NCI-H146 (cell line): ENCODE results near the gene HPCAL1.

ENCODE experiments used
- DNase-seq: peaks from one replicate; lab custom pipeline; 2025; lab: John Stamatoyannopoulos, UW

Gene HPCAL1

DNA sequence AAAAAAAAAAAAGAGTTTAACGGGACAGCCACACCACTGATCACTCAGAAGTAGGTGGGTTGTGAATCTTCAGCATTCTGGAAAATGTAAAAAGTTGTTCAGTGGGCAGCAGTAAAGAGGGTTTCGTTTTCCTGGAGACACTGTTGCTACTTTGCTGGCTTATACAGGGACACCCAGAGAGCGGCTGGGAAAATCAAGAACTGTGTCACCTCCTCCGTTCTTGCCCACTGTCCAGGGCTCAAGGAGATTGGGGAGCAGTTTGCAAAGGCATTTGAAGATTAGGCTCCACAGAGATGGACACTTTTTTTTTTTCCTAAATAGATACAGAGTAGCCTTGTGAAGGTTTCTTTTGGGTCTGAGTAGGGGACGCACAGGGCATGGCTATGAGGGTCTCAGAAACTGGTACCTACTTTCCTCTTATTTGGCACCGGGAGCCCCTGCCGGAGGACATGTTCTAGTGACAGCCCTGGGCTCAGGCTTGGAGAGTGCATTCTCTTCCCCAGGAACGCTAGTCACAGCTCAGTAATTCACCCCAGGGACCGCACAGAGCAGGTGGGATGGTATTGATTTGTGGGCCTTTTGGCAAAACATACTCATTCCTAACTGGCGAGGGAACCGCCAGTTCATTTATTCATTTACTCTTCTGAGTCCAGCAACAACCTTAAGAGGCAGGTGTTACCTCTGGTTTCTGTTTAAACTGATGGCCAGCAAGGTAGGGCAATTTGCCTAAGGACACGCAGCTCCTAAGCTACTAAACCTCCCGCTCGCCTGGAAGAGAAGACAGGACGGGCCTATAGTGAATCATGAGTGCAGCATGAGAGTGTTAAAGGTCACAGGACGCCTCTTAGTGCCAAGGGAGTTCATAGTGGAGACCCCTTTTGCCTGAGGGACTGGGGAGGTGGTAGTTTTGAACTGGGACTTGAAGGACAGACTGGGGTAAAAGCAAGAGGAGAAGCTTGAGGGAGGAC, 53.1 kb downstream of the HPCAL1 start:
- peak; percentile 78 for DNase-seq

DNA sequence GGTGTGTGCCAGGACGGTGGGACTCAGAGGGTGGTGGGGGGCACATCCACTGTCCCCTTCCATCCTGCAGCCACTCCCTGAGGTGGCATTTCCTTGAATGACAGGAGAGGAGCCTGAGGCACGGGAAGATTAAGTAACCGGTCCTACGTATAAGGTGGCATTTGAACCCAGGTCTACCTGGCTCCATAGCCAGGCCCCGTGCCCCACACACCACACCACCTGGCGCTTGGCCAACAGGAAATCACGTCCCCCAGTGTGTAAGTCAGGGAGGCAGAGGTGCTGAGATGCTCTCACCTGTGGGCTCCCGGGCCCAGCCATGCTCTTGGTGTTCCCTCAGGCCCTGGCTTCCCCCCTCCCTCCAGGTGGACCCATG, 53.7 kb downstream of the HPCAL1 start:
- DNase-seq, result no peak

DNA sequence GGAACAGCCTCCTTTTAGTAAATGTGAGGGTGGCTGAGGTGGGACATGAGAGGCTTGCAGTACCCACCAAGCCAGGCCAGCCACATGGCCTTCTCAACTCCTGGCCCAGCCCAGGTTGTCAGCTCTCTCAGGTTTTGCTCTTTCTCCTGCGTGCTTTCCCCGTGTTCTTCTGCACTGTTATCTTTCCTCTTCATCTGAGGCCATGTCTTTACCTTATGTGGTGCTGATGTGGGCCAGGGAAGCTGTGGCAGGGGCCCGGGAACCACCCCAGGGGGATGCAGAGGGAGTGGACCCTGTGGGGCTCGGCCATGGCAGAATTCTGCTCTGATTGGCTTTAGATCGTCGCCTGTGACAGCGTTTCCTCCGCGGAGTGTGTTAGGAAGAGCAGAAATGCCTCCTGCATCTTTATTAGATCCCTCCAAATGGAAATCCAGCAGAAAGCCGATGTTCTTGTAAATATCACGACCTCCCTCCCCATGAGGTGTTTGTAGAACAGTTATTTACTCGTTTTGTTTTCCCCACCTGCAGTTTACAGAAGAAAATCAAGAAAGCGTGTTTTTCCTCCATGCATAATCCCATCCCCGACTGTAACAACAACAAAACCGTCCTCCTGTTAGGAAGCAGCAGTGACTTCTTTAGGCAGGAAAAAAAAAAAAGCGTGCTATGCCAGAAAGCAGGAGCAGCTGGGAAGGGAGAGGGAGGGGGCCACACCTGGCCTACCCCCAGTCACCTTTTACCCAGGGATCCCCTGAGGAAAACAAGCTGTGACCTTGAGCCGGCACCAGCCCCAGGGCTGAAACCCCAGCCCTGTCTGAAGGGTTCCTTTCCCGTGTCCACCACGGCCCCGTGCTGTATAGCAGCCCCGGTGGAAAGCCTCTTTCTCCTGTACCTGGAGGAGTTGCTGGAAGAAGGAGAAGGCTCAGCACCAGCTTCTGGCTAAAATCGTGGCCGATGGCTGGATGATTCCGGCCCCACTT, 54.8 kb downstream of the HPCAL1 start:
- DNase-seq, result no peak

DNA sequence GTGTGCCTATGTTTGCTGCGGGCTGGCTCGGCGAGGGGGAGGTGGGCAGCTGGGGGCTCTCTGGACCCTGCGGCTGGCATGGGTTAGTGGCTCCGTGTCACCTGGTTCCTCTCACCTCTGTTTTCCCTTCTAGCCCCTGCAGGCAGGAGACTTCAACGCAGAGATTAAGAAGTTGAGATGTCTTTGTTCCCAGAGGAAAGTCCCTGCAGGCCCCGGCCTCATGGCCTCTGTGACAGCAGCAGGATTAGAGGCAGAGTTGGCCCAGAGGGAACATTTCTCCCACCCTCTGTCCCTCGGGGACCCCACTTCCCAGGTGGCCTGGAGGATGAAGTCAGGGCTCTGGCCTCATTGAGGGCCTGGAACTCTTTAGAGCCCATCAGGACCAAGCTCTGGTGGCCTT, 56.5 kb downstream of the HPCAL1 start:
- no peak for DNase-seq

DNA sequence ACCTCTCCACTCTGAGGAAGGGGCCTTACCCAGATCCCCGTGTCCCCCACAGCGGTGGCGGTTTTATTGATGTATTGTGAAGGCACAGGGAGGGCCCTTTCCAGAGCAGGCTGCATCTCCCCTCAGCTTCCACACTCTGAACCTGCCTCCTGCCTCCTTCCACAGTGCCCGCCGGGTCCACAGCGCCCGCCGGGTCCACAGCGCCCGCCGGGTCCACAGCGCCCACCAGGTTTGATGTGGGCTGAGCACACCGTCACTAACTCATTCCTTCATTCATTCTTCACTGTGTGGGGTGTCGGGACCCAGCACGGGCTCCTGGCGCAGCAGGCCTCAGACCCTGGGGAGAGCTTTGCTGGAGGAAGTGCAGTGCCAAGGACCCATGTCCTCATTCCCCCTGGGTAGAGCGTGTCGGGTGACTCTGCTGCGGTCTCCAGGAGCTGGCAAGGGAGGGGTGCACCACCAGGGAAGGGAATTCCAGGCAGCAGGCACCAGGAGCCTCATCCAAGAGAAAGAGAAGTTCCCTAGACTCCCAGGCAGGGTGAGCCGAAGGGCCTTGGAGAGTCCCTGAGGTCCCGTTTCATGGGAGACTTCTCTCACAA, 57.1 kb downstream of the HPCAL1 start:
- DNase-seq, result no peak

DNA sequence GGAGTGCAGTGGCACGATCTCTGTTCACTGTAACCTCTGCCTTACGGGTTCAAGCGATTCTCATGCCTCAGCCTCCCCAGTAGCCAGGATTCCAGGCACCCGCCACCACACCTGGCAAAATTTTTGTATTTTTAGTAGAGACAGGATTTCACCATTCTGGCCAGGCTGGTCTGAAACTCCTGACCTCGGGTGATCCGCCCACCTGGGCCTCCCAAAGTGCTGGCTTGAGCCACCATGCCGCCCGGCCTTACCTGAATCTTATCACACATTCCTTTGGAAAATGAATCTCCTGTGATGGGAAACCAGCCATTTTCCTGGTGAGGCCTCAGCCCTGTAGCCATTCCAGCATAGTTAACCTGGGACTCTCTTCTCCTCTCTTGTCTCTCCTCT, 57.8 kb downstream of the HPCAL1 start:
- DNase-seq, result no peak

DNA sequence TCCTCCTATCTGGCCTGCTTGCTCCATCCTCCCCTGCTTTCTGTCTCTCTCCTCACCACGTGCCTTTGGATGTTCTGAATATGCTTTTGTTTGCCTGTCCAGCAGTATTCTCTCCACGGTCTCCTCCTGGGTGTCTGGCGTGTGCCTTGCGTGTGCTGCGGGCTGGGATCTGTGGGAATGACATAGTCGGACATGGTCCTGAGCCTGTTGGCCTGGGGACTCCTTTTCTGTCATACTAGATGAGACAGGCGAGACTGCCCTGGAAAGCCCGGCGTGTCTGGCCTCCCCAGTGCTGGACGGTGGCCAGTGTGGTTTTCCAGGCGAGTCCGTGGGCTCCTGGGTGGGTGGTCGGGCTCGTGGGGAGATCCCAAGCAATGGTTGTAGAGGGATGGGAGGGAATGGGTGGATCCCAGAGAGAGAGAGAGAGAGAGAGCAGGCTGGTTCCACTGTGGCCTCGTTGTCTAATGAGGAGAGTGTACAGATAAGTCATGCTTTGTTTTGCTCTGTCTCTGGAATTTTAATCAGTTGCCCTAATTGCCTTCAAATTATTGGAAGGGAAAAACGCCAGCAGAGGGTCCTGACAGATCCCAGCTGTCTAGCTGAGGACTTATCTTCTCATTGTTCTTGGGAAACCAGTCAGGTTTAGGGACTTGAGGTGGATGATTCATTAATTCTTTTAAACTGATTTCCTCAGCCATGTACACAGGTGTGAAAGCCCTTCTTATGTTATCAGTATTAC, 58.3 kb downstream of the HPCAL1 start:
- DNase-seq, result peak; percentile 20

DNA sequence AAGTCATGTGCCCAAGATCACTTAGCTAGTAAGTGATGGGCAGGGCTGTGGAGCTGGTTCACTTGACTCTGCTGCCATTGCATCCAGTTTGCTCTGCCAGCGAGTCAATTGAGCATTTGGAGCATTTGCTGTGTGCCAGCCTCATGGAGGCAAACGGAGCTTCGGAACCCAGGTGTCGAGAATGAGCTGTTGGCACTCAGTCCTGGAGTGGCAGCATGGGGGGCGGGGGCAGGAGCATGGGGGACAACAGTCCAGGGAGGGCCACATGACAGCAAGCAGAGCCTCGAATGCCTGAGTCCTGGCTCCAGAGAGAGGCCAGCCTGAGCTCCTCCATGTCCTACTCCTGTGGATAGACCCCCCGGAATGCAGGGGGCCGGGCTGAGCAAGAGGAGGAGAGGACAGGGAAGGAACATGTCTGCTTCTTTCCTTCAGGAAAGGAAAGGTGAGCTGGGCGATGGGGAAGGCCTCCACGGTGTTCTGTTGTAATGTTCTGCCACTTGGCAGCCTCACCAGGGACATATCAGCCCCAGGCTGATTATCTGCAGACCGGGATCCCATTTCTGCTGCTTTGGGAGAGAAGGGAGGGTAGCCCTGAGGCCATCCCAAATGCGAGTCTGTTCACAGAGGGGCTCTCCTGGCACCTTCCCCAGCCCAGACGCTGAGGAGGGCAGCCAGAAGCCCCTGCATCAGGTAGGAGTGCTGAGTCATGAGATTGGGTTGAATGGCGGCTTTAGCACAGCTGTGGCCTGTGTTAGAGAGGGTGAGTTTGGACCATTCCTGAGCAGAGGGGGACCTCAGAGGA, 59.6 kb downstream of the HPCAL1 start:
- DNase-seq, result no peak

DNA sequence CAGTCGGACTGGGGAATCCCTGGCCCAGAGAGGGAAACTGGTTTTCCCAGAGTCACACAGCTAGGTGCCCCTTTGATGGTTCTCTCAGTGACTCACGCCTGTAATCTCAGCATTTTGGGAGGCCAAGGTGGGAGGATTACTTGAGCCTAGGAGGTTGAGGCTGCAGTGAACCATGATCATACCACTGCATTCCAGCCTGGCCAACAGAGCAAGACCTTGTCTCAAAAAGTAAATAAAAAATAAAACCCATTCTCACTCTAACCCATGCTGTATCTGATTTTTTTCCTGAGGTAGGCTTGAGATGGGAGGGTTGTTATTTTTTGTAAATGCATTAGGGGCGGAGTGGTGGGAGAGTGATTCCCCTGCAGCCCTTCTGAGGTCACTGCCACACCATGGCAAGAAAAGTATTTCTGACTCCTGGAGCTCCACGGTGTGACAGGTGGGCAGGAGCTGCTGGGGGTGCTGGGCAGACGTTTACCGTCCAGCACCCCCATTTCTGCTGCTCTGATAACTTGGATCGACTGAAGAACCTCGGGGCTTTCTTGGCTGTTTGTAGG, 60.3 kb downstream of the HPCAL1 start:
- DNase-seq, result no peak

DNA sequence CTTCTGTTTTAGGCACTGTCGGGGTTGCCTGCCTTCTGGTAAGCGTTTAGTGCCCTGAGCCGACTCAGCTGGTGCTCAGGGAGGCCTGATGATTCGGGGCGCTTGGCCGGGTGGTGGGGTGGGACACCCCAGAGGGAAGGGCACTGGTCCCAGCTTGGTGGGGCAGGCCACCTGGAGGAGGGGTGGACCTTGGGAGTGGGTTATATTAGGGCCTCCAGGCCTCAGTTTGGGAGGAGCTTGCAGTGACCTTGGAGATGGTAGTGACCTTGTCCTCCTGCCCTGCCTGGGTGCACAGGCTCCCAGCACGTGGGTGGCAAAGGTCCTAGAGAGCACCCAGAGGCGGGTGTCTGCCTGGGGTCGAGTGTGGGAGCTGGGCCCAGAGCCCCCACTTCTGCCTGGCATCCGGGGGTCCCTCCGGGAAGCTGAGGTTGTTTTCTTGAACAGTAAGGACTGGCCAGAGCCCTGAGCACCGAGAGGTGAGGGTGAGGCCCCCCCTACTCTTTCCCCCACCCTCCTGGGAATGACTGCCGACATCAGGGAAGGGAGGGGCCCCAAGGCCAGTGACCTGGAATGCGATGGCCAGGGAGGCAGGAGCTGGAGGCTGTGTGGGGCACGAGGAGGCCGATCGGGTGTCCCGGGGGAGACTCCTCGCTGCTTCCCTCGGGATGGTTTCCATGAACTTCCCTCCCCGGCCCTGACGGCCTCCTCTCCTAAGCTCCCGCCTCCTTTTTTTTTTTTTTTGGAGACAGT, 61.3 kb downstream of the HPCAL1 start:
- DNase-seq, result no peak

DNA sequence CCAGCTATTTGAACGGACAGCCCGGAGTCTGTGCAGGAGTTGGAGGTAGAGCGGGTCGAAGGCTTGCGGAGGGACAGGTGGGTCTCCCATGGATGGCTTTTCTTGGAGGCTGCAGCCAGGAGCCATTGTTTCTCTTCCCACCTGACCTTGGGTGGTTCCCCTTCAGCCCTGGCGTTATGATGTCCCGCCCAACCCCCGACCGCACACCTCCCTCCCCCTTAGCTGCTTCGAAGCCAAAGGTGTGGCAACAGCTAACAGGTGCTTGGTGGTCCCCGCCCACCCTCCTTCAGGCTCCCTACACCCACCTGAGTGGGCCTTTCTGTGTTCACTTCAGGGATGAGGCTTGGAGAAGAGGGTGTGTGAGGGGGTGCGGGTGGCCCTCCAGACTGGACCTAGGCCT, 62.7 kb downstream of the HPCAL1 start:
- no peak for DNase-seq

DNA sequence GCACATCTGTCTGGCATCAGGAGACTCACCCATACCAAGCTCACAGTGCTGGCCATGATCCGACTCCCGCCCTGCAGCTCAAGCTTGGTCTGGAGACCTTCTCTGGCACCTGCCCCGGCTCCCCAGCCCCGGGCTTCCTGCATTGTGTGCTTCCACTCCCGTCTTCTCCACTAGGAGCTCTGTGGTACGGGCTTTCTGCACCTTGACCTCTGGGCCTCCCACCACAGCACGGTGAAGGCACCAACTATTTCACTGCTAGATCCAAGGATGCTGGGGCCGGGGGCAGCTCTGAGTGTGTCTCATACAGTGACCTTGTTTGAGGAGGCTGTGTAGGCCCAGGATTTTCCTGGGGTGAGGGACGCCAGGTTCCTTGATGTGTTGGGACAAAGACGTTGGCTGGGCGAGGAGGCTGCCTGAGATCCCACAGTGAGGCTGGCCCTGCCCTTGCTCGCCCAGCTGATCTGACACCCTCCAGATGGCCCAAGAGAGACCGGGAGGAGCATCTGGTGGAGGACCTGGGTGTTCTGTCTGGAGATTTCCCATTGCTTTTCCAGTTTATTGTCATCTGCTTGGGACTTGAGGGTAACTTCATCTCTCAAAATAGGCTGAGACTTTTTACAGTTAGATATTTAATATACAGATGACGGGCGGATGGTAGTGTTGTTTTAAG, 64.0 kb downstream of the HPCAL1 start:
- DNase-seq, result no peak

DNA sequence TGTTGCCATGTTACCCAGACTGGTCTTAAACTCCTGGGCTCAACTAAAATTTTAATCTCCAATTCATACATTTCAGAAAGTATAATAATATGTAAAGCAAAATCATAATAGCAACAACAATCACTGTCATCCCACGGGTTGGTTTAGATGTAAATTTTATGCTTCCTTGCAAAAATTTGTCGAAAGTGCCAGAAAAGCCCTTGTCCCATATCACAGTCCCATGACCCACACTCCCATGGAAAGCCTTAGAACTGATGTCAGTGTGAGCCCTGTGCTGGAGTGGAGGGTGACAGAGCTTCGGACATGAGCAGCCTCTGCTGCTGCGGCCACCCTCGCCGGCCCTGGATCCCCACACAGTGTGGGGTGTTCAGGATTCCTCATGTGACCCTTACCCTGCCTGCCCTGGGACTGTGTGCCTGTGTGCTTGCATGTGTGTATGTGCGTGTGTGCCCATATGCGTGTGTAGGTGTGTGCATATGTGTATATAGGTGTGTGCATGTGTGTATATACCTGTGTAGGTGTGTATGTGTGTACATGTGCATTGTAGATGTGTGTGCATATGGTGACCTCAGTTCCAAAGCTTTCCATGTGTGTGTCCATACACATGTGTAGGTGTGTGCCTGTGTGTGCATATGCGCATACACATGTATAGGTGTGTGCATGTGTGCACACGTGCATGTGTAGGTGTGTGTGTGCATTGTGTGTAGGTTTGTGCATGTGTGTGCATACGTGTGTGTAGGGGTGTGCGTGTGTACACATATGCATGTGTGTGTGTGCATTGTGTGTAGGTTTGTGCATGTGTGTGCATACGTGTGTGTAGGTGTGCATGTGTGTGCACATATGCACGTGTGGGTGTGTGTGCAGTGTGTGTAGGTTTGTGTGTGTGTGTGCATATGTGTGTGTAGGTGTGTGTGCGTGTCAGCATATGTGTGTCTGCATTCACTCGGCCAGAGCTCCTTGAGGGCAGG, 65.1 kb downstream of the HPCAL1 start:
- no peak for DNase-seq

DNA sequence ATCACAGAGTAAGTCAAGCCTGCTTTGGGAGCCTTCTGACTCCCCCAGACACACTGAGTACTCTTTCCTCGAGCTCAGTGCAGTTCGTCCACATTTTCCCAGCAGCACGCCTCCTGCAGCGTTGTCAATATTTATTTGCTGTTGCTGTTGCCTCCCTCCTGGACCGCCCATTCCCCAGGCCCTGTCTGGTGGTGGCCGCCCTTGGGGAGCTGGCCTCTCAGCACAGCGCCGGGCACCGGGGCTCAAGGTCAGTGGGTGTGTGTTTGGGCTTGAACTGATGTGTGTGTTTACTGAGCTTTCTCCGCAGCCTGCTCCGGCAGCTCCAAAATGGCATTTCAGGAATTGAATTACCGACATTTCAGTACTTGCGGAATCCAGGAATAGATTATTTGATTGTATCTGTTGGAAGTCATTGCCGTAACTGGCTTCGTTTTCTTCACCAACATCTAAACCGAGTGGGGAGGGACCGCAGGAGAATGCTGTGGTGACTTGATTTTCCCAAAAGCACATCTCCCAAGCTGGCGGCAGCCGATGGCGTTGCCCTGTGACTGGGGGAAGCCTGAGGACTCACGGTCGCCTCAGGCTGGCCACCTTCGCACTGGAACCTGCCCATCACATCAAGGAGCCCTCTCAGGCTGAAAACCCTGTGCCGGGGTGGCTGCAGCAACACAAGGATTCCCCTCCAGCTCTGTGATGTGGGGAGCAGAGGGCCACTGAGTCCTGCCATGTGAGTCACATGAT, 66.0 kb downstream of the HPCAL1 start:
- no peak for DNase-seq

DNA sequence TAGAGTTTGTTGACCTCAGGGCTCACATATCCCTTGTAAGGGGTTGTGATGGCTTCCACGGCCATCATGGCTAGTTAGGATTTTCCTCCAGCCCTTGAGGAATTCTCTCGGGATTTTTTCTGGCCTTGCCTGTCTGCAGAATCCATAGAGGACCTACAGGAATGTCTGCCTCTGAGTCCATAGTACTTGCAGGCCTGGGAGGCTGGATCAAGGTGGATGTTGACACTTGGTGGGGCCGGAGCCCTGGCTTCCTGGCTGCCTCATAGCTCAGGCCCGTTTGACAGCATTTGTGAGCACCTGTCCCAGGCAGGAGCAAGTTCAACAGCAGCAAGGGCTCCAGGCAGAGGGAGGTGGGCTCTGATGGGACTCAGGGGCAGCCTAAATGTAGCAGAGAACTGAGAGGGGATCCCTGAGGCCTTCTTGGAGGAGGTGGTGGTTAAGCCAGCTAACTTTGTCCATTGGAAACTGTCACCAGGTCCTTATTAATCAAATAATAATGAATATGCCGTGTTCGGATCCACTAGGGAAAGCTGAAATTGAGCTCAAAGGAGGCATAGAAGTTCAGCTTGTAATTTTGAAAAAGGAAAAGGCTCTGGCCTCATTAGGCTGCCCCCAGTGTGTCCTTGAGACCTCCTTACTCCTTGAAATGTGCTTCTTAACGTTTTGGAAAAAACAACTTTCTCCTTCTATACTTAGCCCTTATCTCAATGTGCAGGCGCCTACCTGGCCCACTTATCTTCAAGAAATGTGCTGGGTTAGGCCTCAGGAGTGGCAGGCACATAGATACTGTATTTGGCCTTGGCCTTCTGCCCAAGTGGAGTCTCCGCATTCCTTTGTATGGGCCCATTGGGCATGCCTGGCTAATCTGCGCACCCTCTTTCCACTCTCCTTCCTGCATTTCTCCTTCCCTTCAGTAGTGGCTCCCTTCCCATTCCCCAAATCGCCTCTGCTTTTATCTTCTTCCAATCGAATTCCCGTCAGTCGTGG, 66.9 kb downstream of the HPCAL1 start:
- DNase-seq, result no peak

DNA sequence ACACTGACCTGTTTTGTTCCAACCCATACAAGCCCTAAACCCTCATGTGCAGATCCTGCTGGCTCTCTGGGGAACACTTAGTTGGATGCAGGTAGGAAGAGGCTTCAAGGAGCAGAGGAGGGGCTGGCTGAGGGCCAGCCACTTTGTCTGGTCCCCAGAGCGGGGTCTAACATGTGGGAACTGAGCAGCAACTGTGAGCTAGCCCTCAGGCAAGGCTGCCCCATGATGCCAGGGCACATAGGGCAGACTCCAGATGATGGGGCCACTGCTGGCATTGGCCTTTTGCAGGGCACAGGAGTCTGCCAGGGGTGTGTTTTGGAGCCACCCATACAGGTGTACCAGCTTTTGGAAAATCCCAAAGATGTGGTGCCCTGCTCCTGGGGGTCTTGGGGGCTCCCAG, 67.7 kb downstream of the HPCAL1 start:
- no peak for DNase-seq
